SK-N-SH treated with all-trans-retinoic acid at 6 μM for 48 hours (cell line): ENCODE measurements around the gene CDK5RAP2.

ENCODE experiments used
- ATAC-seq: fragments of 200-7000 bp; cut with Tn5 transposase; 3 replicates; pipeline ENCODE4 v1.9.1; 2020; ENCODE audit warnings: mild to moderate bottlenecking, moderate library complexity
- ARNTL ChIP-seq: fragments of 450-650 bp; formaldehyde crosslinking; IDR thresholded peaks from 2 replicates; pipeline ENCODE4 v1.5.0; 2020; ENCODE audit warnings: low read depth, mild to moderate bottlenecking, moderate library complexity, borderline replicate concordance
- BACH2 ChIP-seq: fragments of 250-450 bp; sonication (Bioruptor Pico); IDR thresholded peaks from 2 replicates; pipeline ENCODE4 v1.9.0; 2021; ENCODE audit warnings: mild to moderate bottlenecking, borderline replicate concordance
- CSDC2 ChIP-seq: fragments of 250-450 bp; sonication (Bioruptor Pico); IDR thresholded peaks from 2 replicates; pipeline ENCODE4 v1.5.0; 2020; ENCODE audit warnings: mild to moderate bottlenecking, moderate library complexity
- CSRNP3 ChIP-seq: fragments of 250-450 bp; sonication (Bioruptor Pico); IDR thresholded peaks from 2 replicates; pipeline ENCODE4 v1.5.1; 2021; ENCODE audit warnings: mild to moderate bottlenecking, moderate library complexity
- ESRRG ChIP-seq: fragments of 250-450 bp; sonication (Bioruptor Pico); IDR thresholded peaks from 2 replicates; pipeline ENCODE4 v1.6.1; 2021; ENCODE audit warnings: mild to moderate bottlenecking
- GLIS3 ChIP-seq: fragments of 250-450 bp; sonication (Bioruptor Pico); IDR thresholded peaks from 2 replicates; pipeline ENCODE4 v1.5.0; 2020; ENCODE audit warnings: mild to moderate bottlenecking, moderate library complexity
- ISL1 ChIP-seq: fragments of 250-450 bp; sonication (Bioruptor Pico); IDR thresholded peaks from 2 replicates; pipeline ENCODE4 v2.1.2; 2022; ENCODE audit warnings: mild to moderate bottlenecking, moderate library complexity
- OSR1 ChIP-seq: fragments of 250-450 bp; sonication (Bioruptor Pico); IDR thresholded peaks from 2 replicates; pipeline ENCODE4 v1.8.0; 2022; ENCODE audit warnings: moderate library complexity, mild to moderate bottlenecking, inconsistent platforms
- PATZ1 ChIP-seq: fragments of 250-450 bp; sonication (Bioruptor Pico); IDR thresholded peaks from 2 replicates; pipeline ENCODE4 v1.8.0; 2020; ENCODE audit warnings: mild to moderate bottlenecking, moderate library complexity, borderline replicate concordance
- PPARA ChIP-seq: fragments of 250-450 bp; sonication (Bioruptor Pico); IDR thresholded peaks from 2 replicates; pipeline ENCODE4 v1.5.0; 2020; ENCODE audit warnings: mild to moderate bottlenecking, borderline replicate concordance
- RARB ChIP-seq: fragments of 250-450 bp; sonication (Bioruptor Pico); IDR thresholded peaks from 2 replicates; pipeline ENCODE4 v1.8.0; 2021; ENCODE audit warnings: mild to moderate bottlenecking, moderate library complexity
- SNAI2 ChIP-seq: fragments of 250-450 bp; sonication (Bioruptor Pico); IDR thresholded peaks from 2 replicates; pipeline ENCODE4 v1.5.0; 2020; ENCODE audit warnings: mild to moderate bottlenecking, moderate library complexity
- TCF4 ChIP-seq: fragments of 250-450 bp; sonication (Bioruptor Pico); IDR thresholded peaks from 2 replicates; pipeline ENCODE4 v1.8.0; 2021; ENCODE audit warnings: mild to moderate bottlenecking, moderate library complexity, borderline replicate concordance
- TOX ChIP-seq: fragments of 250-450 bp; sonication (Bioruptor Pico); IDR thresholded peaks from 2 replicates; pipeline ENCODE4 v1.8.0; 2021; ENCODE audit warnings: mild to moderate bottlenecking, moderate library complexity, borderline replicate concordance
- ZC3H10 ChIP-seq: fragments of 250-450 bp; sonication (Bioruptor Pico); IDR thresholded peaks from 2 replicates; pipeline ENCODE4 v1.5.1; 2021; ENCODE audit warnings: mild to moderate bottlenecking, moderate library complexity
- ZFP3 ChIP-seq: fragments of 250-450 bp; sonication (Bioruptor Pico); IDR thresholded peaks from 2 replicates; pipeline ENCODE4 v1.5.0; 2020; ENCODE audit warnings: mild to moderate bottlenecking, moderate library complexity
- ZFP30 ChIP-seq: fragments of 450-650 bp; formaldehyde crosslinking; IDR thresholded peaks from 2 replicates; pipeline ENCODE4 v1.5.0; 2022; ENCODE audit warnings: mild to moderate bottlenecking, moderate library complexity
- ZNF565 ChIP-seq: fragments of 450-650 bp; formaldehyde crosslinking; conservative IDR thresholded peaks from 2 replicates; pipeline ENCODE4 v1.5.0; 2020; ENCODE audit warnings: low read depth, mild to moderate bottlenecking, moderate library complexity
- ZNF8 ChIP-seq: fragments of 450-650 bp; formaldehyde crosslinking; IDR thresholded peaks from 2 replicates; pipeline ENCODE4 v1.5.0; 2020; ENCODE audit warnings: mild to moderate bottlenecking, moderate library complexity
- TF ChIP-seq, protein P1 (sequence below): fragments of 250-450 bp; sonication (Bioruptor Pico); IDR thresholded peaks from 2 replicates; pipeline ENCODE4 v1.5.1; 2020; ENCODE audit warnings: low read depth, mild to moderate bottlenecking, moderate library complexity
- TF ChIP-seq, protein P2 (sequence below): fragments of 250-450 bp; sonication (Bioruptor Pico); IDR thresholded peaks from 2 replicates; pipeline ENCODE4 v1.8.0; 2021; ENCODE audit warnings: low read depth, mild to moderate bottlenecking, moderate library complexity, borderline replicate concordance
- TF ChIP-seq, protein P3 (sequence below): fragments of 250-450 bp; sonication (Bioruptor Pico); IDR thresholded peaks from 2 replicates; pipeline ENCODE4 v1.5.0; 2020; ENCODE audit warnings: mild to moderate bottlenecking, moderate library complexity

CDK5RAP2 gene

GRCh38 chr9:120490888-120491595 lies 88.9 kb downstream of the CDK5RAP2 start:
- ATAC-seq, result no peak
- TF ChIP-seq, protein P1, sequence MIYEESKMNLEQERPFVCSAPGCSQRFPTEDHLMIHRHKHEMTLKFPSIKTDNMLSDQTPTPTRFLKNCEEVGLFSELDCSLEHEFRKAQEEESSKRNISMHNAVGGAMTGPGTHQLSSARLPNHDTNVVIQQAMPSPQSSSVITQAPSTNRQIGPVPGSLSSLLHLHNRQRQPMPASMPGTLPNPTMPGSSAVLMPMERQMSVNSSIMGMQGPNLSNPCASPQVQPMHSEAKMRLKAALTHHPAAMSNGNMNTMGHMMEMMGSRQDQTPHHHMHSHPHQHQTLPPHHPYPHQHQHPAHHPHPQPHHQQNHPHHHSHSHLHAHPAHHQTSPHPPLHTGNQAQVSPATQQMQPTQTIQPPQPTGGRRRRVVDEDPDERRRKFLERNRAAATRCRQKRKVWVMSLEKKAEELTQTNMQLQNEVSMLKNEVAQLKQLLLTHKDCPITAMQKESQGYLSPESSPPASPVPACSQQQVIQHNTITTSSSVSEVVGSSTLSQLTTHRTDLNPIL (CRISPR knock-in tag), result no peak
- TF ChIP-seq ESRRG, result no peak
- no peak for TF ChIP-seq GLIS3
- TF ChIP-seq RARB, result no peak
- TF ChIP-seq OSR1 (CRISPR knock-in tag), result no peak

- ATAC-seq, result no peak
- TF ChIP-seq CSDC2 (no peak), ARNTL (CRISPR knock-in tag) (no peak), ZC3H10 (CRISPR knock-in tag) (no peak), RARB (no peak), PATZ1 (CRISPR knock-in tag) (no peak), BACH2 (no peak)
- TF ChIP-seq, protein P1 (CRISPR knock-in tag), result no peak
- TF ChIP-seq, protein P2, sequence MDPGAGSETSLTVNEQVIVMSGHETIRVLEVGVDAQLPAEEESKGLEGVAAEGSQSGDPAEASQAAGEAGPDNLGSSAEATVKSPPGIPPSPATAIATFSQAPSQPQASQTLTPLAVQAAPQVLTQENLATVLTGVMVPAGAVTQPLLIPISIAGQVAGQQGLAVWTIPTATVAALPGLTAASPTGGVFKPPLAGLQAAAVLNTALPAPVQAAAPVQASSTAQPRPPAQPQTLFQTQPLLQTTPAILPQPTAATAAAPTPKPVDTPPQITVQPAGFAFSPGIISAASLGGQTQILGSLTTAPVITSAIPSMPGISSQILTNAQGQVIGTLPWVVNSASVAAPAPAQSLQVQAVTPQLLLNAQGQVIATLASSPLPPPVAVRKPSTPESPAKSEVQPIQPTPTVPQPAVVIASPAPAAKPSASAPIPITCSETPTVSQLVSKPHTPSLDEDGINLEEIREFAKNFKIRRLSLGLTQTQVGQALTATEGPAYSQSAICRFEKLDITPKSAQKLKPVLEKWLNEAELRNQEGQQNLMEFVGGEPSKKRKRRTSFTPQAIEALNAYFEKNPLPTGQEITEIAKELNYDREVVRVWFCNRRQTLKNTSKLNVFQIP (CRISPR knock-in tag), result no peak
- TF ChIP-seq, all 23 proteins: peak for 0
These were observed 93.1 kb downstream of the CDK5RAP2 start for GRCh38 chr9:120486835-120487234.

DNA sequence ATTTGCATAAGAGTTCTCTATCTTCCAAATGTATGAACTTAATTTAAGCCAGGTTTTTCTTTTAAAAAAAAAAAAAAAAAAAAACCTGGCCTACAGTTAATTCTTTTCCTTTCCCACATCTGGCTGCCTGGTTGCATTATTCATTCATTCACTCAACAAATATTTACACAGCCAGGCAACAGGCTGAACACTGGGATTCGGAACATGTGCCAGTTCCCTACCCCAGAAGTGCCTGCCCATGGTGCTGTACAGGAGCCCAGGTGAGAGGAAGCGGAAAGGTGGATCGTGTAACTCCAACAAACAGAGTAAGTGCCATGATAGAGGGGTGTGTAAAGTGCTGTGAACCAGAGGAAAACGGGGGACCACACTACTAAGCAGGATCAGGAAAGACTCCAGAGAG lies 93.6 kb downstream of the CDK5RAP2 start:
- TF ChIP-seq, protein P2 (CRISPR knock-in tag), result no peak
- TF ChIP-seq ARNTL (CRISPR knock-in tag) (no peak), CSRNP3 (CRISPR knock-in tag) (no peak), ESRRG (no peak), TCF4 (no peak), ZFP3 (CRISPR knock-in tag) (no peak)
- no peak for ATAC-seq

- ATAC-seq, result no peak
- TF ChIP-seq SNAI2 (CRISPR knock-in tag) (no peak), ZFP30 (CRISPR knock-in tag) (no peak), ZFP3 (CRISPR knock-in tag) (no peak), ISL1 (no peak), TOX (CRISPR knock-in tag) (no peak), ESRRG (no peak), PPARA (CRISPR knock-in tag) (no peak), GLIS3 (no peak), TCF4 (no peak), ZNF565 (CRISPR knock-in tag) (no peak), ZNF8 (no peak), BACH2 (no peak)
- TF ChIP-seq, protein P1 (CRISPR knock-in tag), result no peak
- TF ChIP-seq, protein P3, sequence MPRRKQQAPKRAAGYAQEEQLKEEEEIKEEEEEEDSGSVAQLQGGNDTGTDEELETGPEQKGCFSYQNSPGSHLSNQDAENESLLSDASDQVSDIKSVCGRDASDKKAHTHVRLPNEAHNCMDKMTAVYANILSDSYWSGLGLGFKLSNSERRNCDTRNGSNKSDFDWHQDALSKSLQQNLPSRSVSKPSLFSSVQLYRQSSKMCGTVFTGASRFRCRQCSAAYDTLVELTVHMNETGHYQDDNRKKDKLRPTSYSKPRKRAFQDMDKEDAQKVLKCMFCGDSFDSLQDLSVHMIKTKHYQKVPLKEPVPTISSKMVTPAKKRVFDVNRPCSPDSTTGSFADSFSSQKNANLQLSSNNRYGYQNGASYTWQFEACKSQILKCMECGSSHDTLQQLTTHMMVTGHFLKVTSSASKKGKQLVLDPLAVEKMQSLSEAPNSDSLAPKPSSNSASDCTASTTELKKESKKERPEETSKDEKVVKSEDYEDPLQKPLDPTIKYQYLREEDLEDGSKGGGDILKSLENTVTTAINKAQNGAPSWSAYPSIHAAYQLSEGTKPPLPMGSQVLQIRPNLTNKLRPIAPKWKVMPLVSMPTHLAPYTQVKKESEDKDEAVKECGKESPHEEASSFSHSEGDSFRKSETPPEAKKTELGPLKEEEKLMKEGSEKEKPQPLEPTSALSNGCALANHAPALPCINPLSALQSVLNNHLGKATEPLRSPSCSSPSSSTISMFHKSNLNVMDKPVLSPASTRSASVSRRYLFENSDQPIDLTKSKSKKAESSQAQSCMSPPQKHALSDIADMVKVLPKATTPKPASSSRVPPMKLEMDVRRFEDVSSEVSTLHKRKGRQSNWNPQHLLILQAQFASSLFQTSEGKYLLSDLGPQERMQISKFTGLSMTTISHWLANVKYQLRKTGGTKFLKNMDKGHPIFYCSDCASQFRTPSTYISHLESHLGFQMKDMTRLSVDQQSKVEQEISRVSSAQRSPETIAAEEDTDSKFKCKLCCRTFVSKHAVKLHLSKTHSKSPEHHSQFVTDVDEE (CRISPR knock-in tag), result no peak
These were observed 94.2 kb downstream of the CDK5RAP2 start for GRCh38 chr9:120485788-120486187.
